HG03135 (cell line): ENCODE measurements around the gene MYEF2.

Experiments
- ATAC-seq: cut with Tn5 transposase; IDR thresholded peaks from one replicate; pipeline ENCODE4 v1.9.1; 2021; ENCODE audit warnings: mild to moderate bottlenecking, moderate library complexity; ENCODE audit not compliant: unreplicated experiment

The MYEF2 gene

DNA sequence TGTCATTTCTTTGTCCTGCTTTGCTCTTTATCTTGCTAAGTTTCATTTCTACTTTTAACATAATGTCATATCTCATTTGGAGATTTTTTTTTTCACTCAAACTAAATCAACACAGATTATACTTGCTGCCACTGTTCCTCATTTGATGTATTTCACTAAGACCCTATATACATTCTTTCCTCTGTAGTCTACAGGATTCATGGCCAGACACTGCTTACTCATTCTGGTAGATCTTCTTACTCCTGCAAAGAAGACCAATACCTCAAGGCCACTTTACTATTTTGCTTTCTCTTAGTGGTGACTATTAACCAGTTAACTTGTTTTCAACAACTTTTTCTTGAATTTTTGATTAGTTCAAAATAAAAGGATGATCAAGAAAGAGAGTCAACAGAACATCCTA, 30.7 kb downstream of the MYEF2 start:
- no peak for ATAC-seq

DNA sequence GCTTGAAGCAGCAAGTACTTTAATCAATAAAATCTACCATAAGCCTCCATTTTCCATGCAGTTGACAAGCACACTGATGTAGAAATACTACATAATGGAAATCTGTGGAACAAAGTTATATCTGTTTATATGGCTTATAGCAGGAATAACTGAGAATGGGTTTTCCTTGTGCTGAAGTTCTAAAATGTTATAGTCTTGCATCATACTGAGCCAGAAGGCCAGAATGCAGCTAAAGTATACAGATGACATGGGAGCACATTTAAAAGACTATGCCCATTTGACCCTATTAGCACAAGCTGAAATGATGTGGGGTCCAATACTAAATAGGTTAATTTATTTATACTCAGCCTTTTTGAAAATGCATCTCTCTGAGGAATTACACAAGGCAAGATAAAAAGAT, 32.2 kb downstream of the MYEF2 start:
- no peak for ATAC-seq

GRCh38 chr15:48144889-48145288, 33.2 kb downstream of the MYEF2 start:
- no peak for ATAC-seq

DNA sequence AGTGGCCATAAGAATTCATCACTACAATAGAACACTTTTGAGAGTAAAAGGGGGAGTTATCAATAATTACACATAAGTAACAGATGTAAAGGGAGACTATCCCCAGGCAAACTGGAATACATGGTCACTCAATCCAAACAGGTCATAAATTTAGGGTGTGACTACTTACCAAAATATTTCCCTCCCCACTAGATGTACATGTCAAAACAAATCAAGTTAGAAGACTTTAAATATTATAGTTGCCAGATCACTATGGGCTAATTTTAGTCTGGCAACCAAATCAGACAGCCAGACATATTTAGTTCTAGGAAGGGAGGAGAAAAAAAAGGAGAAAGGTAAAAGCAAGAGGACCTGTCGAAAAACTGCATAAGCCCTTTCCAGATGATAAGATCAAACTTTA, 34.2 kb downstream of the MYEF2 start:
- no peak for ATAC-seq

GRCh38 chr15:48132874-48133273, 45.2 kb downstream of the MYEF2 start:
- no peak for ATAC-seq

DNA sequence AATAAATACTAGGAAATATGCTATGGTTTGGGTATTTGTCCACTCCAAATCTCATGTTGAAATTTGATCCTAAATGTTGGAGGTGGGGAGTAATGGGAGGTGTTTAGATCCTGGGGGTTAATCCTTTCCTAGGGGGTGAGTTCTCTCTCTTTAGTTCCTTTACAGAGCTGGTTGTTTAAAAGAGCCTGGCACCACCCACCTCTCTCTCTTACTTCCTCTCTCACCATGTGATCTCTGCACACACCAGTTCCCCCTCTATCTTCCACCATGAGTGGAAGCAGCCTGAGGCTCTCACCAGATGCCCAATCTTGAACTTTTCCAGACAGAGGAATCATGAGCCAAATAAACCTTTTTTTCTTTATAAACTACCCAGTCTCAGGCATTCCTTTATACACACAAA, 46.8 kb downstream of the MYEF2 start:
- ATAC-seq = no peak

DNA sequence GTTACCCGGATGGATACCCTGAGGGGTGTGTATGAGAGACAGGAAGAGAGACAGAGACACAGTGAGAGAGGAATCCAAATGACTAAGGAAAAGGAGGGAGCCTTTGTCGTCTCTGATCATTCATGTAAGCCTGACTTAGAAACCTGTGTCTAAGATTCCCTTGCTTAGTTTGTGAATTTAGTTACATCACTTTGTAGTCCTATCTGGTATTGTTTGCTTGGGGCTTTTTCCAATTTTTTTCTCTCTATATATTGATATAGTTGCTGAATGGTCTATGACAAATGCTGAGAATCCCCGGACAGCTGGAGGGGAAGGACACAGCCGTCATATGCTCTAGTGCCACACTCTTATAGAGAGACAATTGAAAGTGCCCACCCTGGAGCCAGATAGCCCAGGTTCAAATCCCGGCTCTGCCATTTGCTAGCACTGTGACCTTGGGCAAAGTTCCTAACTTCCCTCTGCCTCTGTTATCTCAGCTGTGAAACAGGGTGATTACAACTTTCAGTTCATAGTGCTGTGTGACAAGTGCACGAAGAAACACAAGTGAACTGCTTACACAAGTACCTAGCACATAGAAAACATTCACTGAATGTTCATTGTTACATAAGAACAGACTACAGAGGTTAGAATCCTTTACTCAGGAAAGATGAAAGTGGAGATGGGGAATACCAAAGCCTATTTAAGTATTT, 51.3 kb downstream of the MYEF2 start:
- ATAC-seq = no peak

DNA sequence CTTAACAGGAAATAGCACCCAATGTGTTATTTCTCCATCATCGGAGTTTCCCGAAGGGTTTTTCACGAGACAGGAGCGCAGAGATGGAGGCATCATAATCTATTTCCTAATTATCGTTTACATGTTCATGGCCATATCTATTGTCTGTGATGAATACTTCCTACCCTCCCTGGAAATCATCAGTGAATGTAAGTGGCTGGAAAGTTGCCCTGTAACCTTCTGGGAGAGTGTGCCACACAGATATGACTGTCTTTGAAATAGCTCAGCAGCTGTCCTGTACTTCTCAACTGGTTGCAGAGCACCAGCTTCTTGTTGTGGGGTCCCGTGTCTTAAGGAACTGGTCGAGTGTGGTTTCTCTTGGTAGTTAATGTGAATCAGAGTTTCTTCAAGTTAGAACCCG, 56.2 kb downstream of the MYEF2 start:
- no peak for ATAC-seq

GRCh38 chr15:48120745-48121144, 57.4 kb downstream of the MYEF2 start, which contains the start of gene SLC24A5:
TSS of gene SLC24A5 (plus strand) at chr15:48120990. CDS start at chr15:48121045, 55 bp downstream.
- ATAC-seq = no peak

DNA sequence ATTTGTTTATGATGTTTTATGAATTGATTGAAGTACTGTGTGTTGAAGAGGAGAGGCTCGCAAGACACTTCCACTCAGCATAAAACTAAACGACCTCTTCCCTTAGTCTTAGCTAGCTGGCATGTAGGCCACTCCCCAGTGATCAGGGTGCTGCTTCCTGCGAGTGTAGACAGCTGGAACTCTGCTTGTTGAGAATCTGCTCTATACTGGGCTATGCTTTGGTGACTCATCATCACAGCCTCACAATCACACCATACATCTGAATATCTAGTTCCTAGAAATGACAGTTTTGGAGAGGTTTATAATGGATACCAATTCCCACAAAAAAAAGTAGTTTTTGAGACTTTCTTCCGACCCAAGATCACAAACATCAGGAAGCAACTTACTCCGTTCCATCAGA, 58.8 kb downstream of the MYEF2 start:
- no peak for ATAC-seq

DNA sequence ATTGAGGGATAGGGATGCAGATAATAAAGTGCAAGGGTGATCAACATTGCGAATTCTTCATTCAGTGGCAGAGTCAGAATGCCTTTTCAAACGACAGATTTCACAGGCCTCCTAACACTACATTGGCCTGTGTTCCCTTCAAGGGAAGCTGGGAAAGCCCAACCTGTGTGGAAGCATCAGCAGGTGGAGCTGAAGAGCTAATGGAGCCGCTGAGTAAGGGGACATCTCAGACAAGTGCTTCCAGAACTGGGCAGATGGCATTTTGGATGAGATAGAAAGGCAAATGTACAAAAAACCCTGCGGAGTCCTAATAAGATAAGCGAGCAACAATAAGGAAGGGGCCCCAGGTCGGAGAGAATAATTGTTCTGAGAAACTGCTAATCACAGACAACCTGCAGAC, 65.9 kb downstream of the MYEF2 start:
- no peak for ATAC-seq

DNA sequence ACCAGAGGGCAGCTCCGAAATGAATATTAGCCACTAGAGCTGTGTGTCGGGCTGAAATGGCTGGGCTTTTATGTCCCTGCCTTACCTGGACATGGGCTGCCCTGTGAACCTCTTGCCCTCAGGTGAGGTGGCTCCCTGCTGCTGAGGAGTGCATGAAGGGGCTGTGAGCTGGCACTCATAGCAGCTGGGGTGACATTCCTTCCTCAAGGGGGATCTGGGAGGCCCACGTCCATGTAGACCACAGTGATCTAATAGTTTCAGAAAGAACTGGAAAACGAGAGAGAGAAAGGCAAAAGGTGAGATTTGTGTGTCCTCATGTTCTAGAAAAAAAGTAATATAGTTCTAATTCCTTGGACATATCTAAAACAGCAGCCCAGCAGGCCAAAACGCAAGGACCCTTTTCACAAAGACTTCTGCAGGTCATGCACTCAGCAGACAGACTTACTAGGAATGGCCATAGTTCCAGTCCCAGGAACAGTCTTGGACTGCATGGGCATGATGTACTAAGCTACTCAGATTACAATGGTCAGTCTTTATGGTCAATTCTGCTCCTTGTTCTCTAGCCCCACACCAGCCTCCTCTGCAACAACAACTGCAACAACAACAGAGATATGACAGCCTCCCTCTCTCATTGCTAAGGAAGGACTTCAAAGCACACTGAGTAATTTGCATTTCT, 68.1 kb downstream of the MYEF2 start:
- no peak for ATAC-seq

DNA sequence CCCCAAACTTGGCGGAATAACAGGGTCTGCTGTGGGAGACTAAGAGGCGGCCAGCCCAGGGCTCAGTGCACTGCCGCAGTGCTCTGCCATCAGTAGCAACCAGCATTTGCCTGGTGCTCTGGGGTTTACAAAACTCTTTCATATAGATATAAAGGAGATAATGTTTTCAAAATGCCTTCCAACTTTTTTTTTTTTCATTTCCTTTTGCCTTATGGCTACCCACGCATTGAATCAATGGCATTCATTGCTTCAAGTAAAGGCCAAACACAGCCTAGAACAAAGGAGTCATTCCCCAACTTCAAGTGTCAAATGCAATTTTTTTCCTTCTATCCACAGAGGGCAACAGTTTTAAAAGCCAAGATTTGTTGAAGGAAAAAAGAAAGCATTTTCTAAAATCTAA, 68.9 kb downstream of the MYEF2 start:
- ATAC-seq = no peak

GRCh38 chr15:48105936-48106335, 72.2 kb downstream of the MYEF2 start:
- no peak for ATAC-seq

DNA sequence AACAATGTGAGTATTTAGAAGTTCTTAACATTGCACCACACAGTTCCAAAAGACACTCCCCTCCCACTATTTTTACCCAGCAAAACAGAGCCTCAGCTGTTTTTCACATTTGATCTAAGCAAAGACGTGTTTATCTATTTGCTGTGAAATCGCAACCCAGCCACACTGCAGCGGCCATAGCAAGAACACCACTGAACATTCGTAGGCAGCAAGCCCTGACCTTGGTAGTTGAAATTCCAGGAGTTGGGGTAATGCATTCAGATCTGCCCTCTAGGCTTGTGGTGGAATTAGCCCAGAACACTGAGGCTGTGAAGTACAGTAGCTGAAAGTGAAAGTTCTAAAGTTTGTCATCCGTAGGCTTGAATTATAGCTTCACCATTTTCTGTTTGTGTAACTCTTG, 74.4 kb downstream of the MYEF2 start:
- ATAC-seq = no peak

GRCh38 chr15:48102167-48102566, 75.9 kb downstream of the MYEF2 start:
- no peak for ATAC-seq

GRCh38 chr15:48101376-48101961, 76.6 kb downstream of the MYEF2 start:
- no peak for ATAC-seq

DNA sequence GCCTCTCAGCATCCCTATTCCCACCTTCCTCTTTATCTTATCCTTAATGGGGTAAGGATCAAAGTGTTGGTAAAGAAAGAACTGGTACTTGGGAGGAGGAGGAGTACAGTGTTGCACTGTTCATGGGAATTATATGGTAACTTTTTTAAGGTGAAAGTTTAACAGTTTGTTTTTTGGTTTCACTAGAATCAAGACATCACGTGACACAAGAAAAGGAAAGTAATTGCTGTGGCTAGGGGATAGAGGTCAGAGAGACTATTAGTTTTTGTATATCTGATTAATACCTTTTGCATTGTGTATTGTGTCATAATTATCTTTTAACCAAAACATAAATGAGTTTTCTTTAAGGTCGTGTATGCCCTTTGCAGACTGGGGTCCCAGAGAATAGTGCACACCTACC, 80.8 kb downstream of the MYEF2 start:
- ATAC-seq = no peak

DNA sequence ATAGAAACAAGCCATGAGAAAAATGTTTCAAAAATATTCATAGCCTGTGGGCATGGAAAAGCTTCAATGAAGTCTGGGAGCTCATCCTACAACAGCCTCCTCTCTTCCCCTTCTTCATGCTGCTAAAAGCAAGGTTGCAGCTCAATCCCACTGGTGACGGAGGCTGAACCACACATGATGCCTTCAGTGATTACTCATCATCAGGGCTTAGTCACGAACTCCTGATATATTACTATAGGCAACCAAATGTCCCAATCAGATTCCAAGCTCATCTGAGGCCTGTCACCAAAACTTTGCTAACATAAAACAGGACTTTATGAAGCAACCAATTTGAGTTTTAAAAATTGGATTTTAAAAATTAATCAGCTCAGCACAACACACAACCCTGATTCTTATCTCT, 81.3 kb downstream of the MYEF2 start:
- no peak for ATAC-seq

DNA sequence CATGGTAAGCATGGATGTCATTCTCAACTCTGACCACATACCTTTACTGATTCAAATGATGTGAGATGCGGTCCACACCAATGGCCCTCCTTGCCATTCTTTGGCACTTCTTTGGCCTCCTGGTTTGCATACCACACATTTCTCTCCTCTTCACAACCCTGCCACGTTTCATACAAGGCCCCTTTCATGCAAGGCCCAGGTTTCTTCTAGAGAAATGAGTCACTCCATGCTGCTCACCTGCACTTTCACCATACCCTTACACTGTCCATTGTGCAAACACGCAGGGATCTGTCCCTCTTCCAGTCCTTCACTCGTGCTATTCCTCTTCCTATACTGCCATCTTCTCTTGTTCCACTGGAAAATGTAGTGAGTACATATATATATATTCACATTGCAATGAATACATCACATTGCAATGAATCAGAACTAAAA, 81.7 kb downstream of the MYEF2 start:
- ATAC-seq = peak; percentile 71

GRCh38 chr15:48091522-48091921, 86.6 kb downstream of the MYEF2 start:
- no peak for ATAC-seq

DNA sequence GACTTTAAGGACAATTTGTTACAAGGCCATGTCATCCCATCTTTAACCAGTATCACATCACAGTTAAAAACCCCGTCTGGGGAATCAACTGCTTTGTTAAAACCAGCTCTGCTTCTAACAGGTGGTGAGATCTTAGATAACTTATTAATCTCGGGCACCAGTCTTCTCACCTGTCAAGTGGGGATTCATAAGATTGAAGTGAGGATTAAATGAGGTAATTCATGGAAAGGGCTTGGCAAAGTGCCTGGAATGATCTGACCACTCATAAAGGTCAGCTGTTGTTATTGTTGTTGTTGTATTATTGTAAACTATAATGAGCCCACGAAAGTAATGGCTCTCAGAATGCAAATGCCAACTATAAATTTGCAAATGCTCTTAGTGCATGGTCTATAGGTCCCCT, 87.4 kb downstream of the MYEF2 start:
- no peak for ATAC-seq
